ENCODE measurements around the gene CHCHD6. TPM values are rescaled to one million over a fixed set of nuclear protein-coding genes. Genes with fewer than 3 reads are reported as not detected.

The CHCHD6 gene
- total RNA-seq, 1 donor from 2014 or later: 17.1 TPM

DNA sequence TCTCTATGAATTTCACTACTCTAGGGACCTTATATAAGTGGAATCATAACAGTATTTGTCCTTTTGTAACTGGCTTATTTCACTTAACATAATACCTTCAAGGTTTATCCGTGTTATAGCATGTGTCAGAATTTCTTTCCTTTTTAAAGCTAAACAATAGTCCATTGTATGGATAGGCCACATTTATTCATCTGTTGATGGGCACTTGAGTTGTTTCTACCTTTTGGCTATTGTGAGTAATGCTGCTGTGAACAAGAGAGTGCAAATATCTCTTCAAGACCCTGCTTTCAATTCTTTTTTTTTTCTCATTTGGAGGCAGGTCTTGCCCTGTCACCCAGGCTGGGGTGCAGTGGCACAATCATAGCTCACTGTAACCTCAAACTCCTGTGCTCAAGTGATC is 56.5 kb downstream of the CHCHD6 start:
- Mint-ChIP-seq H3K27ac (ENCODE audit: unreplicated experiment) (no peak overlapping the region), H3K27me3 (ENCODE audit: low read depth) (no peaks in the 10 kb centered on the region)
- TF ChIP-seq, protein P1, sequence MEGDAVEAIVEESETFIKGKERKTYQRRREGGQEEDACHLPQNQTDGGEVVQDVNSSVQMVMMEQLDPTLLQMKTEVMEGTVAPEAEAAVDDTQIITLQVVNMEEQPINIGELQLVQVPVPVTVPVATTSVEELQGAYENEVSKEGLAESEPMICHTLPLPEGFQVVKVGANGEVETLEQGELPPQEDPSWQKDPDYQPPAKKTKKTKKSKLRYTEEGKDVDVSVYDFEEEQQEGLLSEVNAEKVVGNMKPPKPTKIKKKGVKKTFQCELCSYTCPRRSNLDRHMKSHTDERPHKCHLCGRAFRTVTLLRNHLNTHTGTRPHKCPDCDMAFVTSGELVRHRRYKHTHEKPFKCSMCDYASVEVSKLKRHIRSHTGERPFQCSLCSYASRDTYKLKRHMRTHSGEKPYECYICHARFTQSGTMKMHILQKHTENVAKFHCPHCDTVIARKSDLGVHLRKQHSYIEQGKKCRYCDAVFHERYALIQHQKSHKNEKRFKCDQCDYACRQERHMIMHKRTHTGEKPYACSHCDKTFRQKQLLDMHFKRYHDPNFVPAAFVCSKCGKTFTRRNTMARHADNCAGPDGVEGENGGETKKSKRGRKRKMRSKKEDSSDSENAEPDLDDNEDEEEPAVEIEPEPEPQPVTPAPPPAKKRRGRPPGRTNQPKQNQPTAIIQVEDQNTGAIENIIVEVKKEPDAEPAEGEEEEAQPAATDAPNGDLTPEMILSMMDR (IDR thresholded peaks at IDR 0.05): no peak

DNA sequence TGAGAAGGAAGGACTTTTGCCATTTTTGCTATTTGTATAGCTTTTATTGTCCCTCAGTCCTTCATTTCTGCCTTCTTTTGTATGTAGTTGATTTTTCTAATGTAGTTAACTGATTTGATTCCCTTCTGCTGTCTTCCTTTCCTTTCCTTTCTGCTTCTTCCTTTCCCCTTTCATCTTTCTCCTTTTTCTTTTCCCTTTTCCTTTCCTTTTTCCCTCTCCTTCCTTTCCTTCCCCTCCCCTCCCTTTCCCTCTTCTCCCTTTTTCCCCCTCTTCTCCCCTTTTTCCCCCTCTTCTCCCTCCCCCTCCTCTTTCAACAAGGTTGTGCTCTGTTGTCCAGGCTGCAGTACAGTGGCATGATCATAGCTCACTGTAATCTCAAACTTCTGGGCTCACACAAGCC is 59.0 kb downstream of the CHCHD6 start:
- Mint-ChIP-seq H3K4me3 (ENCODE audit: unreplicated experiment) (no peak overlapping the region), H3K27ac (ENCODE audit: unreplicated experiment) (no peak overlapping the region)

More for the DNA sequence above, 56.5 kb downstream of the CHCHD6 start:
- no peak for DNase-seq (ENCODE audit: low spot score)
- H3K4me1 Mint-ChIP-seq (ENCODE audit: low read depth): no peaks in the 10 kb centered on the region
- H3K9me3 Mint-ChIP-seq (ENCODE audit: low read depth): no peaks in the 10 kb centered on the region
- no peak overlapping the region for H3K4me3 Mint-ChIP-seq (ENCODE audit: unreplicated experiment)
- H3K36me3 Mint-ChIP-seq (ENCODE audit: low read depth): no peaks in the 10 kb centered on the region

DNA sequence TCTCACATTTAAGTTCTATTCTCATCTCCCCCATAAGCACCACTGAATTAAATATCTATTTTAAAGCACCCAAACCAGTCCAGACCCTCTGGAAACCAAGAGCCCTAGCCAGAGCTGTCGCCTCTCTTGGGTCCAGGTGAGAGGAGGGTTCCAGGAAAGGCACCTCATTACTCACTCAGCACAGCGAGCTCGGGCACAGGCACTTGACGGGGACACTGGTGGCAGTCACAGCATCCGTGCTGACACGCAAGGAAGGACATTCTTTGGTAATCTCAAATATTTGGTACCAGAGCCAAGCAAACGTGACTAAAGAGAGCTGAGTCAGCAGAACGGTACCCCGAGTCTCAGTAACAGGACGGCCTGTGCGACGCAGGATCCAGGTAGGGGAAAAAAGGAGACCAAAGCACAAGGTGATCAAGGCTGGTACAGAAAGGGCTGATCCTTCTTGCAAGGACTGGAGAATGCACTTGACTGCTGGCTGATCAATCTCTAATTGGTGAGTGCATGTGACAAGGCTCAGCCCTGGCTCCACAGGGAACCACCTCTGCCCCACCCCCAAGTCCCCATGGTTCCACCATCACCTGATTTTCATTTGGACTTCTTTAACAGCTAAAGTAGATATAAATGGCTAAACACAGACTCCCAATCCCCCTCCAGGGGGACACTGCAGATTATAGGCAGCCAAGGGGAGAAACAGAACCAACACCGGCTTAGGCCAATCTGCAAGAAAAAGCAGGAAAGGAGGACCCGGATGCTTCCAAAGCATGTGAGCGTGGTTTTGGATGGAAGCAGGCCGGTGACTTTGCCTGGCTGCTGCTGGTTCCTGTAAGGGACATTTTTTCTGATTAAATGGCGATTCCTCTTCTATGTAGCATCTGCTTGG is 61.4 kb downstream of the CHCHD6 start:
- no peaks in the 10 kb centered on the region for H3K4me1 Mint-ChIP-seq (ENCODE audit: low read depth)
- H3K27ac Mint-ChIP-seq (ENCODE audit: unreplicated experiment): no peak overlapping the region
- H3K36me3 Mint-ChIP-seq (ENCODE audit: low read depth): peaks cover 5% of the 10 kb centered on the region
- no peaks in the 10 kb centered on the region for H3K27me3 Mint-ChIP-seq (ENCODE audit: low read depth)
- DNase-seq (ENCODE audit: low spot score): no peak
- no peak overlapping the region for H3K4me3 Mint-ChIP-seq (ENCODE audit: unreplicated experiment)
- H3K9me3 Mint-ChIP-seq (ENCODE audit: low read depth): peaks cover 5% of the 10 kb centered on the region
- TF ChIP-seq, protein P1 (IDR thresholded peaks at IDR 0.05): no peak

More for the DNA sequence above, 59.0 kb downstream of the CHCHD6 start:
- Mint-ChIP-seq H3K9me3 (ENCODE audit: low read depth) (peaks cover 2% of the 10 kb centered on the region), H3K4me1 (ENCODE audit: low read depth) (no peaks in the 10 kb centered on the region), H3K27me3 (ENCODE audit: low read depth) (no peaks in the 10 kb centered on the region), H3K36me3 (ENCODE audit: low read depth) (peaks cover 5% of the 10 kb centered on the region)
- DNase-seq (ENCODE audit: low spot score): no peak
- TF ChIP-seq, protein P1 (IDR thresholded peaks at IDR 0.05): no peak

DNA sequence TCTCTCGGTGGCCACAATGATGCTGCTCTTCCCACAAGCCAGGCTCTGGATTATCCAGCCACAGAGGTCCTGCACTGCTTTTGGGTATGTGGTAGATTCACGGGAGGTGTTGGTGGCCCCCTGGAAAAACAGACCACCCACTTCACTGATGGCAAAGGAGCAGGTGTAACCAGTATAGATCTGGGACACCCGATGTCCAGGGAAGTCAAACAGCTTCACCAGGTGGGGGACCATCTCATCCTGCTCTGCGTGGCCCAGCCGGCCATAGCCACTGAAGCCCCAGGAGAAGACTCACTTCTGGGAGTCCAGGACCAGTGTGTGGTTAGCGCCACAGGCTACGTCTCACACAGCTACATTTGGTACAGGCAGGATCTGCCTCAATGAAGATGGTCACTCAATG is 62.6 kb downstream of the CHCHD6 start:
- Mint-ChIP-seq H3K9me3 (ENCODE audit: low read depth) (peaks cover 8% of the 10 kb centered on the region), H3K4me1 (ENCODE audit: low read depth) (no peaks in the 10 kb centered on the region), H3K27me3 (ENCODE audit: low read depth) (no peaks in the 10 kb centered on the region), H3K27ac (ENCODE audit: unreplicated experiment) (no peak overlapping the region), H3K36me3 (ENCODE audit: low read depth) (peaks cover 6% of the 10 kb centered on the region), H3K4me3 (ENCODE audit: unreplicated experiment) (no peak overlapping the region)
- TF ChIP-seq, protein P1 (IDR thresholded peaks at IDR 0.05): no peak
- DNase-seq (ENCODE audit: low spot score): no peak

DNA sequence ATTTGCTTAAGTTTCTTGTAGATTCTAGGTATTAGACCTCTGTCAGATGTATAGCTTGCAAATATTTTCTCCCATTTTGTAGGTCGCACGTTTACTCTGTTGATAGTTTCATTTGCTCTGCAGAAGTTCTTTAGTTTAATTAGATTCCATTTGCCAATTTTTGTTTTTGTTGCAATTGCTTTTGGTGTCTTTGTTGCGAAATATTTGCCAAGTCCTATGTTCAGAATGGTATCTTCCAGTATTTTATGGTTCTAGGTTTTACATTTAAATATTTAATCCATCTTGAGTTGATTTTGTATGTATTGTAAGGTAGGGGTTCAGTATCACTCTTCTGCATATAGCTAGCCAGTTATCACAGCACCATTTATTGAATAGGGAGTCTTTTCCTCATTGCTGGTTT is 64.9 kb downstream of the CHCHD6 start:
- TF ChIP-seq, protein P1 (IDR thresholded peaks at IDR 0.05): no peak
- peaks cover 18% of the 10 kb centered on the region for H3K9me3 Mint-ChIP-seq (ENCODE audit: low read depth)
- DNase-seq (ENCODE audit: low spot score): no peak
- H3K27me3 Mint-ChIP-seq (ENCODE audit: low read depth): no peaks in the 10 kb centered on the region
- no peak overlapping the region for H3K4me3 Mint-ChIP-seq (ENCODE audit: unreplicated experiment)
- H3K4me1 Mint-ChIP-seq (ENCODE audit: low read depth): no peaks in the 10 kb centered on the region
- H3K36me3 Mint-ChIP-seq (ENCODE audit: low read depth): peaks cover 12% of the 10 kb centered on the region
- H3K27ac Mint-ChIP-seq (ENCODE audit: unreplicated experiment): no peak overlapping the region

Measured in chondrocyte (in vitro differentiated cells).